GM19452 (cell line): Measurements from ENCODE around the gene LHPP.

ENCODE experiments used
- ATAC-seq: cut with Tn5 transposase; IDR thresholded peaks from one replicate; pipeline ENCODE4 v1.9.1; 2021; ENCODE audit not compliant: unreplicated experiment

LHPP gene

GRCh38 chr10:124469956-124470484, 8.4 kb downstream of the LHPP start:
- no peak for ATAC-seq

- ATAC-seq: no peak
Observed at GRCh38 chr10:124470544-124471434, 9.2 kb downstream of the LHPP start.

GRCh38 chr10:124472071-124472470, 10.4 kb downstream of the LHPP start:
- ATAC-seq: no peak

GRCh38 chr10:124473070-124473469, 11.4 kb downstream of the LHPP start:
- ATAC-seq: no peak

- ATAC-seq: no peak
Observed at GRCh38 chr10:124474514-124475070, 13.0 kb downstream of the LHPP start.

GRCh38 chr10:124476043-124476725, 14.6 kb downstream of the LHPP start:
- no peak for ATAC-seq

GRCh38 chr10:124477614-124478363, 16.2 kb downstream of the LHPP start:
- ATAC-seq: no peak

- ATAC-seq: no peak
Observed at GRCh38 chr10:124478515-124478914, 16.9 kb downstream of the LHPP start.

- ATAC-seq: no peak
Observed at GRCh38 chr10:124480860-124481259, 19.2 kb downstream of the LHPP start.

- ATAC-seq: no peak
Observed at GRCh38 chr10:124481717-124482116, 20.1 kb downstream of the LHPP start.

GRCh38 chr10:124482236-124482800, 20.7 kb downstream of the LHPP start:
- ATAC-seq: no peak

GRCh38 chr10:124482876-124483275, 21.3 kb downstream of the LHPP start:
- ATAC-seq: no peak

- ATAC-seq: no peak
Observed at GRCh38 chr10:124484031-124484430, 22.4 kb downstream of the LHPP start.

- no peak for ATAC-seq
Observed at GRCh38 chr10:124484661-124485060, 23.0 kb downstream of the LHPP start.

- no peak for ATAC-seq
Observed at GRCh38 chr10:124486635-124487034, 25.0 kb downstream of the LHPP start.

- no peak for ATAC-seq
Observed at GRCh38 chr10:124491105-124491504, 29.5 kb downstream of the LHPP start.

GRCh38 chr10:124492266-124492665, 30.6 kb downstream of the LHPP start:
- no peak for ATAC-seq

GRCh38 chr10:124493214-124493882, 31.7 kb downstream of the LHPP start:
- no peak for ATAC-seq

GRCh38 chr10:124494046-124494807, 32.6 kb downstream of the LHPP start:
- ATAC-seq: no peak
